ENCODE measurements around the gene FTCD.
"Not testable (repeated sequence)": the region's sequence is repeated elsewhere in the genome, so short reads cannot be mapped to it uniquely, and the experiment has no call there.

FTCD gene

DNA sequence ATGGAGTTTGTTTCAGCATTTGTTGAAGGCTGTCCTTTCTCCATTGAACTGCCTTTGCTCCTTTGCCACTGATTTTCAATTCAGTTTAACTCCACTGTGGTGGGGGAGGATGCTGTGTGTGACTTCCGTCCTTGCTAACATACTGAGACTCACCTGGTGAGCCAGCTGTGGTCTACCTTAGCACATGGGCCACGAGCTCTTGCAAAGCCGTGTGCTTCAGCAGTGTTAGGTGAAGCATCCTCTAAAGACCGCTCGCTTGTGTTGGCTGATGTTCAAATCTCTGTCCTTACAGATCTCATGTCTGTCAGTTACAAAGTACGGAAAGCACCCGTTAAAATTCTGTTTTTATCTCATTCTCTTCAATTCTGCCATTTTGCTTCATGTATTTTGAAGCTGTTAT lies 32.4 kb upstream of the FTCD start:
- no peak for DNase-seq

- DNase-seq: no peak
Observed at GRCh38 chr21:46187261-46187660, 31.9 kb upstream of the FTCD start.

GRCh38 chr21:46185716-46186115 lies 30.3 kb upstream of the FTCD start:
- DNase-seq: no peak

GRCh38 chr21:46184625-46185555 lies 29.5 kb upstream of the FTCD start:
- peak; percentile 72 to 86 for DNase-seq

GRCh38 chr21:46183910-46184624 lies 28.7 kb upstream of the FTCD start, which contains the start of gene SPATC1L:
Gene SPATC1L (minus strand): TSS chr21:46184459. CDS start chr21:46182816, 1,643 bp downstream.
- DNase-seq: peak in 1 of 2 donors; percentile 36

DNA sequence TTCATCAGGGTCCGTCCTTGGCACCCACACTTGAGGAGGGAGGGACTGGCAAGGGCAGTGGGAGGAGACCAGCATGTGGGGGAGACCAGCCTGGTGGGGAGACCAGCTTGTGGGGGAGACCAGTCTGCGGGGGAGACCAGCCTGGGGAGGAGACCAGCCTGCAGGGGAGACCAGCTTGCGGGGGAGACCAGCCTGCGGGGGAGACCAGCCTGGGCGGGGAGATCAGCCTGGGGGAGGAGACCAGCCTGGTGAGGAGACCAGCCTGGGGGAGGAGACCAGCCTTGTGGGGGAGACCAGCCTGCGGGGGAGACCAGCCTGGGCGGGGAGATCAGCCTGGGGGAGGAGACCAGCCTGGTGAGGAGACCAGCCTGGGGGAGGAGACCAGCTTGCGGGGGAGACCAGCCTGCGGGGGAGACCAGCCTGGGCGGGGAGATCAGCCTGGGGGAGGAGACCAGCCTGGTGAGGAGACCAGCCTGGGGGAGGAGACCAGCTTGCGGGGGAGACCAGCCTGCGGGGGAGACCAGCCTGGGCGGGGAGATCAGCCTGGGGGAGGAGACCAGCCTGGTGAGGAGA lies 28.0 kb upstream of the FTCD start:
- not testable (repeated sequence) for DNase-seq

GRCh38 chr21:46182548-46183336 lies 27.4 kb upstream of the FTCD start:
- no peak for DNase-seq

- DNase-seq: no peak
Observed at GRCh38 chr21:46181953-46182547, 26.7 kb upstream of the FTCD start.

- DNase-seq: no peak
Observed at GRCh38 chr21:46181436-46181835, 26.1 kb upstream of the FTCD start.

DNA sequence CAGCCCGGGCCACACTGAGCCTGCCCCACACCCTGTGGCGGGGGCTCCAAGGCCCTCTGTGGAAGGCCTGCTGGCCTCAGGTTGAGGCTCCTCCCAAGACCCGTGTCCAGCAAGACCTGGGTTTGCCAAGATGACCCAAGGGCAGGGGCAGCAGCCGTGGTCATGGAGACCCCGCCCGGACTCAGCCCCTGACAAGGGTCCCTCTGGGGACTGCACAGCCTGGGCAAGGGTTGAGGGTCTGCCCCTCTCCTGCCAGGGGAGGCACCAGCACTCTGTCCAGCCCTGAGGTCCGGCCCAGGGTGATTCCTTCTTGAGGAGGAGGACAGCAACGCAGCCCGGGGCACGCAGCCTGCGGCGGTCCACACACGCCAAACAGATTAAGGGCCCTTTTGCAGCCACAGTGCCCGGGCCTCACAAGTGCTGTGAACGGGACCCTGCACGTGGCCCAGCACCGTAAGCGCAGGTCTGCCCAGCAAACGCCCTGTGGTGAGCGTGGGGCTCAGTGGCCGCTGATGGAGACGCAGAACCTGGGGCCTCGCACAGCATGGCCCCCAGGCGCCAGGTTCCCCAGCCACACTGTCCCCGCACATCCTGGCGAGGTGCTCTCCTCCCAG lies 25.5 kb upstream of the FTCD start:
- DNase-seq: no peak

DNA sequence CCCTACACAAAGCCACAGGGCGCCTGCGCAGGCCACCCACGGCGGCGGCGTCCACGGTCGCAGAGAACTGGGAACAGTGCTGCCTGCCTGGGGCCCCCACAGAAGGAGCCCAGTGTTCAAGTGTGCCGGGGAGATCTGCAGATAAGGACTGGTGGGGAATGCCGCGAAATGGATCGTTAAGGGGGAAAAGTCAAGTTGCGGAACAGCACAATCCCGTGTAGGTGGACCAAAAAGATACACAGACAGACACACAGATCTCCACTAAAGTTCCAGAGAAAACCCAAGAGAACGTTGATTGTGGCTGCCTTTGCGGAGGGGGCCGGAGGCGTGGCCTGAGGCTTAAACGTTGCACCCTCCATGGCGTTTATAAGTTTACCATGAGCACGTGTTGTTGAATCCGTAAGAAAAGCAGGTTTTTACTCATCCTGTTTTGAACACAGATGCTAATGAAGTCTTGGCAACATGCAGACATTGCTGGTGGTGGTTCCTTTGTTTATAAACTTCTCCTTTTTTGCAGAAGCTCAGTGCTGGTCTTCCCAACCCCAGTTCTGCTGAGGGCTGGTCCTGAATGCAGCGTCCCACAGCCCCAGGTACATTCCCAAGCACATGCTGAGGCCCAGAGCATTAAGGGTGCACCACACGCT lies 24.8 kb upstream of the FTCD start:
- no peak for DNase-seq

DNA sequence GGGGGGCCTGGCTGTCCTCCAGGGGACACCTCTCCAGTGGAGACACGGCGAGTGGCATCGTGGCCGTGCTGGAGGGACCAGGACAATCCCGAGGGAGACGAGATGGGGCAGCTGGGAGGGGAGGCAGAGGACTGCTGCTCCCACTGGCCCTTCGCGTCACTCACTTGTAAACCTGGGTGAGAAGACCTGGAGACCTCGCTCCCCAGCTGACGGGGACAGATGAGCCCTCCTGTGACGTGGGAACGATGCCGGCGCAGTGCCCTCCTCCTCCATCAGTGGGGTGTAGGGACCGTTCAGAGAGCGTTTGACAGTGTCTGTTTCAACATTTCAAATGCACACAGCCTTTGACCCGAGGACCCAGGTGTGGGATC lies 24.3 kb upstream of the FTCD start:
- no peak for DNase-seq

- no peak for DNase-seq
Observed at GRCh38 chr21:46178961-46179360, 23.6 kb upstream of the FTCD start.

DNA sequence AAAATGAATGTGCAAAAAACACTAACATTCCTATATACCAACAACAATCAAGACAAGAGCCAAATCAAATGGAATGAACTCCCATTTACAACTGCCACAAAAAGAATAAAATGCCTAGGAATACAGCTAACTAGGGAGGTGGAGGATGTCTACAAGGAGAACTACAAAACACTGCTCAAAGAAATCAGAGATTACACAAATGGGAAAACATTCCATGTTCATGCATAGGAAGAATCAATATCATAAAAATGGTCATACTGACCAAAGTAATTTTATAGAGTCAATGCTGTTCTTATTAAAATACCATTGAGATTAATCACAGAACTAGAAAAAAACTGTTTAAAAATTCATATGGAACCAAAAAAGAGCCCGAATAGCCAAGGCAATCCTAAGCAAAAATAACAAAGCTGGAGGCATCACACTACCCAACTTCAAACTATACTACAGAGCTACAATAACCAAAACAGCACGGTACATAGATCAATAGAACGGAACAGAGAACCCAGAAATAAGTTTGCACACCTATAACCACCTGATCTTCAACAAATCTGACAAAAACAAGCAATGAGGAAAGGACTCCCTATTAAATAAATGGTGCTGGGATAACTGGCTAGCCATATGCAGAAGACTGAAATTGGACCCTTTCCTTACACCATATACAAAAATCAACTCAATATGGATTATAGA lies 21.2 kb upstream of the FTCD start:
- not testable (repeated sequence) for DNase-seq

GRCh38 chr21:46173573-46173972 lies 18.2 kb upstream of the FTCD start:
- DNase-seq: no peak

- no peak for DNase-seq
Observed at GRCh38 chr21:46172863-46173528, 17.6 kb upstream of the FTCD start.

GRCh38 chr21:46171996-46172862 lies 16.9 kb upstream of the FTCD start:
- DNase-seq: no peak

GRCh38 chr21:46171585-46171984 lies 16.2 kb upstream of the FTCD start:
- no peak for DNase-seq
